Activated naive CD8-positive, alpha-beta T cell treated with anti-CD3 and anti-CD28 coated beads, Interleukin-2, amount 10 ng/mL, durations not matched to agents 7 days and 5 days (primary cell): ENCODE measurements around the gene ST6GALNAC6. TPM values are rescaled to one million over a fixed set of nuclear protein-coding genes. Genes with fewer than 3 reads are reported as not detected.

Experiments
- ATAC-seq: fragments of 150-1000 bp; cut with Tn5 transposase; one replicate; pipeline ENCODE4 v1.10.0; 2021; ENCODE audit warnings: low read depth, moderate library complexity
- POLR2A ChIA-PET: fragments of 350-600 bp; sonication (Branson Sonifier 250); formaldehyde crosslinking; loops from one replicate; lab custom pipeline; 2021; ENCODE audit warnings: antibody characterized with exemption; lab: Charles Lee
- DNase-seq: peaks from one replicate; pipeline ENCODE4 v3.0.0; 2021
- H3K27ac Mint-ChIP-seq: one replicate; pipeline ENCODE4 v1.8.0; 2022; ENCODE audit warnings: mild to moderate bottlenecking, mixed read lengths
- H3K27me3 Mint-ChIP-seq: one replicate; pipeline ENCODE4 v1.8.0; 2022; ENCODE audit warnings: mild to moderate bottlenecking, moderate library complexity, mixed read lengths
- H3K36me3 Mint-ChIP-seq: one replicate; pipeline ENCODE4 v1.8.0; 2021; ENCODE audit warnings: mild to moderate bottlenecking, mixed read lengths
- H3K4me1 Mint-ChIP-seq: one replicate; pipeline ENCODE4 v1.8.0; 2021; ENCODE audit warnings: mixed read lengths
- H3K4me3 Mint-ChIP-seq: one replicate; pipeline ENCODE4 v1.8.0; 2022; ENCODE audit warnings: mild to moderate bottlenecking, moderate library complexity, mixed read lengths
- H3K9me3 Mint-ChIP-seq: one replicate; pipeline ENCODE4 v1.8.0; 2021; ENCODE audit warnings: mixed read lengths
- total RNA-seq, 2 experiments: library from RNA; stranded (reverse); gene quantifications; one replicate each; pipeline ENCODE4 v1.2.3, GENCODE V29; 2021

The ST6GALNAC6 gene
- total RNA-seq, 2 experiments from 2014 or later, result 105 to 112 TPM

GRCh38 chr9:127919253-127919815 lies 19.9 kb upstream of the ST6GALNAC6 start:
- no peaks in the 10 kb centered on the region for H3K27me3 Mint-ChIP-seq
- peaks cover 2% of the 10 kb centered on the region for H3K36me3 Mint-ChIP-seq
- H3K4me1 Mint-ChIP-seq, result peaks cover 36% of the 10 kb centered on the region
- POLR2A ChIA-PET, result interaction anchor here (0.6 to 7.5 kb wide), 6 partner anchors 11 to 184 kb away, joined by 3 to 187 read pairs (median 3); partner anchors contain the start of genes CDK9 and TOR2A
- H3K4me3 Mint-ChIP-seq, result no peak overlapping the region
- DNase-seq (no peak), ATAC-seq (no peak)
- H3K9me3 Mint-ChIP-seq, result no peaks in the 10 kb centered on the region
- peak overlapping the region; percentile 40 for H3K27ac Mint-ChIP-seq

DNA sequence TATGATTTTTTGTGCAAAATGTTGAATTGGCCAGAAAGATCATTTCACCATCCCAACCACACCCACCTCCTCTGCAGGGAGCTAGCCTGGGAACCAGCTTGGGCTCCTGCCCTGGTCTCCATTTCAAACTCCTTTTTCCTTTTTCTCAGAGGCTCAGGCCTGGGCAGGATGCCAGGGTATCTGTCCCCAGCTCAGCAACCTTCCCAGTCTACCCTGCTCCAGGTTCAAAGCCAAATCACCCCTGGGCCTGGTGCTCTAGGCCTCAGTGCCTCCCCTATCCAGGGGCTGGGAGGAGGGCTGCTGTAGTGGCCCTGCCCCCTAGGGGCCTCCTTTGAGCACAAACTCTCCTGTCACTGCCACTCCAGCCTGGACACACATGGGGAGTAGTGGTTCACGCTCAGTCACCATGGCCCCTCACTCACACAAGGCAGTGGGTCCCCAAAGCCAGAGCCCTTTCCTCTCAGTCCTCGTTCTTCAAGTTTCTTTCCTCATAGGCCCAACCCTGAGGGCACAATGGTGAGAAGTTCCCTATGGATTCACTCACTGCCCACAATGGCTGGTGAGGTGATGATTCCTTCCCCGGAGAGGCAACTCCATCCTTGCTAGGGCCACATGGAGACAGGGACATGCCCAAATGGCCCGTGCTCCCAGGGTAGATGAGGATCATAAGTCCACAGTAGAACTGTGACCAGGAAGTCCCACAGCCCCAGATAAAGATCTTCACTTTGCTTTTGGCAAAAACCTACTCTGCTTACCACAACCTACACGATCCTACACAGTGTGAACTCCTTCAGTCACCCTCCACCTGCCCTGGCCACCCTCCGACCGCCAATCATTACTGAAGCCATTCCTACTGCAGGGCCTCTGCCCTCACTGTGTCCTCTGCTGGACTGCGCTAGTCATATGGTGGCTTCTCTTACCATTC lies 19.0 kb upstream of the ST6GALNAC6 start:
- Mint-ChIP-seq H3K4me1 (peaks cover 36% of the 10 kb centered on the region), H3K27ac (peak overlapping the region; percentile 54), H3K9me3 (no peaks in the 10 kb centered on the region), H3K36me3 (peaks cover 7% of the 10 kb centered on the region), H3K4me3 (peak overlapping the region; percentile 35), H3K27me3 (no peaks in the 10 kb centered on the region)
- DNase-seq (peak; percentile 40), ATAC-seq (no peak)
- POLR2A ChIA-PET, result interaction anchor here (0.7 to 7.5 kb wide), 3 partner anchors 13 to 360 kb away, joined by 3 to 187 read pairs (median 3); no protein-coding TSS in a partner anchor

- Mint-ChIP-seq H3K9me3 (no peaks in the 10 kb centered on the region), H3K4me3 (peak overlapping the region; percentile 84), H3K27me3 (no peaks in the 10 kb centered on the region), H3K36me3 (peaks cover 12% of the 10 kb centered on the region), H3K27ac (peak overlapping the region; percentile 54), H3K4me1 (peaks cover 41% of the 10 kb centered on the region)
- POLR2A ChIA-PET, result interaction anchor here (0.5 to 7.5 kb wide), 9 partner anchors 12 to 359 kb away, joined by 3 to 187 read pairs (median 7); partner anchors contain the start of genes PIP5KL1, ST6GALNAC6 and TOR2A
- no peak for ATAC-seq
- DNase-seq, result peak; percentile 40
Measured at GRCh38 chr9:127917603-127918002, 18.2 kb upstream of the ST6GALNAC6 start.

DNA sequence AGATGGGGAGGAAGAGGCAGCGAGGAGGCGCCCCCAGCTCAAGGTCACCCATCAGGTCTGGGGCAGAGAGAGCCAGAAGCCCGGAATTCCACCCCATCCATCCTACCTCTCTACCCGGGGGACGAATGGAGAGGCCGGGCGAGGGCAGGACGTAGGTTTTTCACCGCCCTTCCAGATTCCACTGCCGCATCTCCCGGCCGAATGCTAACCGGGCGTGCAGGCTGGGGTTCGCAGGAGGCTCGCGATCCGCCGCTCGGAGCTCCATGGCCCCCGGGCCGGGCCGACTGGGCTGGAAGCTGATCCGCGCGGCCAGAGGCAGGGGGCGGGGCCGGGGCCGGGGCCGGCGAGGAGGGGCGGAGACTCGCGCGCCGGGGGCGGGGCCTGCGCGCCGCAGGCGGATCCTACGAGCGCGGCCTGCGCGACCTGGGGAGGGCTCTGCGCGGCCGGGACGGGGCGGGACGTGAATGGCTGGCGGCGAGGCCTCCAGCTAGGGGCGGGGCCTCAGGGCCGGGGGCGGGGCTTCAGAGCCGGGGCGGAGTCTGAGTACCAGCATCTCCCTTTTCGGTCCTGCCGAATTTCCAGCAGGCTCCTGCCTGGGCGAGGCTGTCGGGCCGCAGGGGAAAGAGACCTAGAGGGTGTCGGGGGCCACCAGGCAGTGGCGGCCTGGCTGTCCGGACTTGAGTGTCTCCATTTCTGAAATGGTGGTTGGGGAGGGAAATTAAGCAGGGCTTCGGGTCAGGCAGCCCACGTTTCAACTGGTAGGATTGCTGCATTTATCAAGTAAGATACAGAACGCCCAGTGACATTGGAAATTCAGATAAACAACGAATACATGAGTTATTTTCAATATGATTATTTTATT lies 17.5 kb upstream of the ST6GALNAC6 start, which contains the start of gene ST6GALNAC4:
ST6GALNAC4 (minus strand) TSS at position 322 of the 862 bp plus-strand sequence. CDS start 622 bp downstream, outside the sequence.
- no peaks in the 10 kb centered on the region for H3K27me3 Mint-ChIP-seq
- no peaks in the 10 kb centered on the region for H3K9me3 Mint-ChIP-seq
- ATAC-seq, result peak; percentile 90
- POLR2A ChIA-PET, result interaction anchor here (0.5 to 7.5 kb wide), 14 partner anchors 12 to 224 kb away, joined by 3 to 187 read pairs (median 6); partner anchors contain the start of genes CDK9, PIP5KL1, SH2D3C and ST6GALNAC6
- H3K4me1 Mint-ChIP-seq, result peaks cover 41% of the 10 kb centered on the region
- peak; percentile 97 for DNase-seq
- peak within 1 kb of the TSS; percentile 96 for H3K4me3 Mint-ChIP-seq
- peaks cover 15% of the 10 kb centered on the region for H3K36me3 Mint-ChIP-seq
- peak within 1 kb of the TSS; percentile 96 for H3K27ac Mint-ChIP-seq

GRCh38 chr9:127915801-127916719 lies 16.7 kb upstream of the ST6GALNAC6 start:
- H3K27ac Mint-ChIP-seq, result peak overlapping the region; percentile 96
- ATAC-seq (peak; percentile 43), DNase-seq (peak; percentile 66)
- POLR2A ChIA-PET, result interaction anchor here (0.6 to 7.5 kb wide), 17 partner anchors 11 to 305 kb away, joined by 3 to 187 read pairs (median 4); partner anchors contain the start of genes CDK9, PIP5KL1, SH2D3C and ST6GALNAC6
- H3K4me1 Mint-ChIP-seq, result peaks cover 44% of the 10 kb centered on the region
- H3K4me3 Mint-ChIP-seq, result peak overlapping the region; percentile 96
- H3K27me3 Mint-ChIP-seq, result no peaks in the 10 kb centered on the region
- peaks cover 17% of the 10 kb centered on the region for H3K36me3 Mint-ChIP-seq
- H3K9me3 Mint-ChIP-seq, result no peaks in the 10 kb centered on the region

DNA sequence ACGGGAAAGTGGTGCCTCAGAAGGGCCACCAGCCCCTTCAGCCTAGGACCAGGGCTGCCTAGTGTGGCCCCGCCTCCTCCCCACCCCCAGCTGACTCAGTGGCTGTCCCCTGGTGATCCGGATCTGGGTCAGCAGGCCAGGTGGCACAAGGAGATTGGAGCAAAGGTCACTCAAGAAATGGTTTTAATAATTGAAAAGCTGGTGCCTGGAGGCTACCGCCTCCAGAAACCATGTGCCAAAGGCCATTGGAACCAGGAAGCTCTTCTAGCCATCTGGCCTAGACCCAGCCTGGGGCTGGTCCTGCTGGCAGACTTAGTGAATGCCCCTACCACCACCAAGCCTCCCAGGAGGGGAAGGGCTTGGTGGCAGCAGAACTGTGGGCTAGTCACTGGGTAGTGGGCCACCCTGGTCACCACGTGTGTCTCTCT lies 15.9 kb upstream of the ST6GALNAC6 start:
- POLR2A ChIA-PET, result interaction anchor here (0.9 to 7.5 kb wide), 12 partner anchors 10 to 304 kb away, joined by 3 to 187 read pairs (median 5); partner anchors contain the start of genes SH2D3C and ST6GALNAC6
- Mint-ChIP-seq H3K9me3 (no peaks in the 10 kb centered on the region), H3K4me1 (peaks cover 48% of the 10 kb centered on the region), H3K4me3 (peak overlapping the region; percentile 96), H3K27ac (peak overlapping the region; percentile 96), H3K36me3 (peaks cover 23% of the 10 kb centered on the region), H3K27me3 (no peaks in the 10 kb centered on the region)
- ATAC-seq, result peak; percentile 3
- DNase-seq, result no peak

DNA sequence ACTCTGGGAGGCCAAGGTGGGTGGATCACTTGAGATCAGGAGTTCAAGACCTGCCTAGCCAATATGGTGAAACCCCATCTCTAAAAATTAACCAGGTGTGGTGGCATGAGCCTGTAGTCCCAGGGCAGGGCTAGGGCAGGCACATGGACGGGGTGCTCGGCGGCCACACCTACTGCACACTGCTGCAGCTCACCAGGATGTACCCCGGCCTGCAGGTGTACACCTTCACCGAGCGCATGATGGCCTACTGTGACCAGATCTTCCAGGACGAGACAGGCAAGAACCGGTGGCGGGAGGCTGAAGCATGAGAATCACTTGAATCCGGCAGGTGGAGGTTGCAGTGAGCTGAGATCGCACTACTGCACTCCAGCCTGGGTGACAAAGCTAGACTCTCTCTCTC lies 14.3 kb upstream of the ST6GALNAC6 start:
- peaks cover 25% of the 10 kb centered on the region for H3K36me3 Mint-ChIP-seq
- POLR2A ChIA-PET, result interaction anchor here (1.0 to 7.5 kb wide), 2 partner anchors 8 kb away, joined by 3 to 187 read pairs; no protein-coding TSS in a partner anchor
- H3K9me3 Mint-ChIP-seq, result no peaks in the 10 kb centered on the region
- peaks cover 40% of the 10 kb centered on the region for H3K4me1 Mint-ChIP-seq
- H3K27ac Mint-ChIP-seq, result peak overlapping the region; percentile 61
- DNase-seq, result no peak
- H3K27me3 Mint-ChIP-seq, result no peaks in the 10 kb centered on the region
- ATAC-seq, result no peak
- peak overlapping the region; percentile 28 for H3K4me3 Mint-ChIP-seq

DNA sequence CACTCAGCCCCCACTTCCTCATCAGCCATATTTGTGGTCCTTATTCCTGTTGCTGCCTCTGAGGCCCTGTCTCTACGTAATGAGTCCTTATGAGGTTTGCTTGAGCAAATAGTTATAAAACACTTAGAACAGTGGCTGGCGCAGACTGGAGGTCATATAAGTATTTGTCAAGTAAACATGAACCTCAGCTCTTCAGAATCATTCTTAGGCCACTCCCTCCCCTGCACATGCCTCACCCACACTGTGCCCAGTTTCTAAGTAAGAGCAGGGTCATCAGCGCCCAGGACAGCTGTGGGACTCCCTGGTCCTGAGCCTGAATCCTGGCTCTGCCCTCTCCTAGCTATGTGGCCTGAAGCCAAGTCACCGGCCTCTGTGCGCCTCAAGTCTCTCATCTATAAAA lies 13.5 kb upstream of the ST6GALNAC6 start:
- peaks cover 25% of the 10 kb centered on the region for H3K36me3 Mint-ChIP-seq
- POLR2A ChIA-PET, result interaction anchor here (1.0 to 7.5 kb wide), 2 partner anchors 8 to 9 kb away, joined by 3 to 187 read pairs; no protein-coding TSS in a partner anchor
- no peak for ATAC-seq
- no peaks in the 10 kb centered on the region for H3K27me3 Mint-ChIP-seq
- DNase-seq, result no peak
- H3K27ac Mint-ChIP-seq, result peak overlapping the region; percentile 60
- H3K4me1 Mint-ChIP-seq, result peaks cover 32% of the 10 kb centered on the region
- no peaks in the 10 kb centered on the region for H3K9me3 Mint-ChIP-seq
- H3K4me3 Mint-ChIP-seq, result no peak overlapping the region

DNA sequence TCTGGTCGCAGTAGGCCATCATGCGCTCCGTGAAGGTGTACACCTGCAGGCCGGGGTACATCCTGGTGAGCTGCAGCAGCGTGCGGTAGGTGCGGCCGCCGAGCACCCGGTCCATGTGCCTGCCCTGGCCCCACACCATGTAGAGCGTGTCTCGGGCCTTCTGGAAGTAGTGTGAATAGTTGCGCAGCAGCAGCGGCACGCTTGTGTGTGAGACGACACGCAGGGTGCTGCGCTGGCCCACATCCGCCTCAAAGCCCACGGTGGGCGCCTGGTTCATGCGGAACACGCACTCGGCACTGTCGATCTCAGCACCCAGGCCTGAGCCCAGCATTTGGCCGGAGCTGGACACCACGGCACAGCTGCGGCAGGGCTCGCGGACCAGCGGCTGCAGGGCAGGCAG lies 12.9 kb upstream of the ST6GALNAC6 start:
- POLR2A ChIA-PET, result interaction anchor here (7.5 kb wide), 1 partner anchor 7 kb away, joined by 187 read pairs; no protein-coding TSS in a partner anchor
- H3K4me1 Mint-ChIP-seq, result peaks cover 27% of the 10 kb centered on the region
- no peak overlapping the region for H3K4me3 Mint-ChIP-seq
- H3K36me3 Mint-ChIP-seq, result peaks cover 25% of the 10 kb centered on the region
- no peaks in the 10 kb centered on the region for H3K9me3 Mint-ChIP-seq
- H3K27ac Mint-ChIP-seq, result no peak overlapping the region
- no peaks in the 10 kb centered on the region for H3K27me3 Mint-ChIP-seq
- no peak for DNase-seq
- no peak for ATAC-seq

DNA sequence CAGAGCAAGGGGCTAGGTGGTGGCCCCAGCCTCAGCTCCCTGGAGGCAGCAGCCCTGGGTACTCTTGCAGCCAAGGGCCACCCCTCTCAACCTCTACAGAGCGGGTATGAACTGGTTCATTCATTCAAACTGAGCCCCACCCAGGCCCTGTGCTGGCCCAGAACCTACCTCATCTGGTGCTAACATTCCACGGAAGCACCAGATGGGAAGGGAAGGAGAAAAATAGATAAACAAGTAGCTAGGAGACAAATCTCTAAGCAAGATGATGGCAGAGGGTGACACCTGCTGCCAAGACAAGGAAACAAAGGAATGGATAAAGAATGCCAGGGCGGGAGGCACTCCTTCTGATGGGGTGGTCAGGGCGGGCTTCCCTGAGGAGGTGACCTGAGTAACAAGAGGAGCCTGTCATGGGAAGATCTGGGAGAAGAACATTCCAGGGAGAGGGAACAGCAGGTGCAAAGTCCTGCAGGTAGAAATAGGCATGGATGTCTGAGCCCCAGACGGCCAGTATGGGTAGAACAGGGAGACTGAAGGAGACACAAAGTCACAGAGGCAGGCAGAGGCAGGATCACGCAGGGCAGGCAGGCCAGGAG lies 11.3 kb upstream of the ST6GALNAC6 start:
- Mint-ChIP-seq H3K36me3 (peaks cover 23% of the 10 kb centered on the region), H3K27me3 (no peaks in the 10 kb centered on the region), H3K4me3 (peak overlapping the region; percentile 31), H3K4me1 (peaks cover 37% of the 10 kb centered on the region), H3K9me3 (no peaks in the 10 kb centered on the region), H3K27ac (peak overlapping the region; percentile 82)
- no peak for ATAC-seq
- DNase-seq, result no peak
- POLR2A ChIA-PET, result interaction anchor here (0.6 to 1.9 kb wide), 4 partner anchors 41 to 176 kb away, joined by 3 to 4 read pairs (median 4); partner anchors contain the start of gene TOR2A

DNA sequence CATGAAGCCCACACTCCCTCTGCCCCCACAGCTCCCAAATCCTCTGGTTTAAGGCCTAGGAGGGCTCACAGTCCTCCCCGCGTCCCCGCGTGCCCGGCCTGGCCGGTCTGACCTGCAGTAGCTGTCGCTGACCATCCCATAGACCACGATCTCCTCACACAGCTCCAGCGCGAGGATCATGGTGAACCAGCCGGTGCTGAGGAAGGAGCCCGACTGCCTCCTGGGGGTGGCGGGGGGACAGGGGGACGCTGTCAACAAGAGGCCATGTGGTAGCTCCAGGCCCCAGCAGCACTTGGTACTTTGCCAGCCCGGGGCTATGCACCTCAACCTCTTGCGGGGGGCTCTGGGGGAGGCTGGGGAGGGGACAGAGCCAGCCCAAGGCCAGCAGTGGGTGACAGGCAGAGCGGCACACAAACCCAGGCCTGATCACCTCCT lies 10.5 kb upstream of the ST6GALNAC6 start:
- ATAC-seq, result no peak
- peaks cover 37% of the 10 kb centered on the region for H3K4me1 Mint-ChIP-seq
- H3K36me3 Mint-ChIP-seq, result peaks cover 23% of the 10 kb centered on the region
- H3K27me3 Mint-ChIP-seq, result no peaks in the 10 kb centered on the region
- H3K9me3 Mint-ChIP-seq, result no peaks in the 10 kb centered on the region
- no peak for DNase-seq
- H3K4me3 Mint-ChIP-seq, result no peak overlapping the region
- POLR2A ChIA-PET, result interaction anchor here (1.0 to 1.9 kb wide), 2 partner anchors 12 to 175 kb away, joined by 3 to 4 read pairs; partner anchors contain the start of gene TOR2A
- no peak overlapping the region for H3K27ac Mint-ChIP-seq
